T-cell (primary cell): ENCODE measurements around the gene MYPN. TPM values are rescaled to one million over a fixed set of nuclear protein-coding genes. Genes with fewer than 3 reads are reported as not detected.

ENCODE experiments used
- ATAC-seq, 4 experiments: fragments of 200-7000 bp in 3 of 4; fragments of 150-1000 bp in 1 of 4; cut with Tn5 transposase; replicated peaks in 1 of 4; 1 replicate in 3 of 4; 2 replicates in 1 of 4; pipeline ENCODE4 v1.10.0; 2021; ENCODE audit warnings: moderate library complexity in 3 of 4, mild to moderate bottlenecking in 2 of 4, moderate number of reproducible peaks in 1 of 4
- CTCF ChIA-PET, 2 donors: fragments of 300-600 bp; sonication (Branson Sonifier 250); formaldehyde crosslinking; loops; one replicate each; lab custom pipeline; 2022; ENCODE audit warnings: antibody characterized with exemption in 2 of 2; lab: Charles Lee
- POLR2A ChIA-PET, 2 donors: fragments of 300-600 bp; sonication (Branson Sonifier 250); formaldehyde crosslinking; loops; one replicate each; lab custom pipeline; 2022; ENCODE audit warnings: antibody characterized with exemption in 2 of 2; lab: Charles Lee
- DNase-seq, 35 experiments: peaks; one replicate each; pipeline versions ENCODE4 v3.0.0 to v3.0.0-alpha.2; 2013 to 2023
- H3K27ac ChIP-seq: one replicate; pipeline ENCODE4 v1.5.1; 2013; ENCODE audit warnings: low read length
- H3K27me3 ChIP-seq, 2 experiments: replicated peaks in 1 of 2; 1 replicate in 1 of 2; 2 replicates in 1 of 2; pipeline versions ENCODE4 v1.6.1 to v1.7.0; 2013; ENCODE audit warnings: low read length in 1 of 2, mixed read lengths in 1 of 2; ENCODE audit not compliant: control insufficient read depth in 2 of 2, insufficient read depth in 2 of 2; ENCODE audit errors: extremely low read depth in 1 of 2
- H3K36me3 ChIP-seq, 2 donors: 1 replicate in 1 of 2; 2 replicates in 1 of 2; pipeline versions ENCODE4 v1.6.1 to v1.7.0; 2013; ENCODE audit warnings: low read length in 1 of 2; ENCODE audit not compliant: control insufficient read depth in 2 of 2, insufficient read depth in 1 of 2; ENCODE audit errors: extremely low read depth in 1 of 2
- H3K4me1 ChIP-seq, 2 experiments: 1 replicate in 1 of 2; 2 replicates in 1 of 2; pipeline versions ENCODE4 v1.6.1 to v1.7.0; 2013; ENCODE audit warnings: low read length in 2 of 2, mixed read lengths in 1 of 2; ENCODE audit not compliant: insufficient read depth in 2 of 2, control insufficient read depth in 1 of 2; ENCODE audit errors: extremely low read depth in 1 of 2
- H3K4me3 ChIP-seq, 2 donors: 1 replicate in 1 of 2; 2 replicates in 1 of 2; pipeline versions ENCODE4 v1.5.1 to v1.7.0; 2013; ENCODE audit warnings: mild to moderate bottlenecking in 2 of 2, low read length in 1 of 2, moderate library complexity in 1 of 2; ENCODE audit not compliant: control insufficient read depth in 1 of 2; ENCODE audit errors: extremely low read depth in 1 of 2
- H3K9me3 ChIP-seq: 2 replicates; pipeline ENCODE4 v1.7.0; 2013
- H3K27ac Mint-ChIP-seq, 2 donors: one replicate each; pipeline ENCODE4 v1.8.0; 2020 to 2021; ENCODE audit warnings: mild to moderate bottlenecking in 2 of 2, mixed read lengths in 2 of 2
- H3K27me3 Mint-ChIP-seq, 2 donors: one replicate each; pipeline ENCODE4 v1.8.0; 2021 to 2022; ENCODE audit warnings: mixed read lengths in 2 of 2
- H3K36me3 Mint-ChIP-seq: one replicate; pipeline ENCODE4 v1.8.0; 2021; ENCODE audit warnings: mixed read lengths
- H3K4me1 Mint-ChIP-seq, 3 donors: one replicate each; pipeline ENCODE4 v1.8.0; 2020 to 2022; ENCODE audit warnings: mixed read lengths in 3 of 3, mild to moderate bottlenecking in 1 of 3
- H3K4me3 Mint-ChIP-seq, 3 donors: one replicate each; pipeline ENCODE4 v1.8.0; 2020 to 2022; ENCODE audit warnings: mild to moderate bottlenecking in 3 of 3, mixed read lengths in 3 of 3, moderate library complexity in 3 of 3
- H3K9me3 Mint-ChIP-seq, 3 donors: one replicate each; pipeline ENCODE4 v1.8.0; 2020 to 2022; ENCODE audit warnings: mixed read lengths in 3 of 3
- WGBS: methylation state at CpG from one replicate; pipeline ENCODE4 v1.1.5; 2013; ENCODE audit warnings: missing lambda C conversion rate; ENCODE audit not compliant: insufficient coverage; 5-methylcytosine and 5-hydroxymethylcytosine counted together
- total RNA-seq, 35 experiments: library from RNA in 6 of 35; stranded (reverse) in 6 of 35; fragments of 120-200 nt in 1 of 35; gene quantifications; one replicate each; pipeline versions ENCODE4 v1.2.1 to v1.2.4 and lab custom pipeline; 2013 to 2026

MYPN gene
- total RNA-seq, 5 donors from 2014 or later (not counting 1 experiment from before 2014, with no cell fraction given): not detected

- ChIA-PET CTCF (no interaction called here), POLR2A (no interaction called here)
- Mint-ChIP-seq H3K36me3 (no peaks in the 10 kb centered on the region), H3K27me3 (peaks cover 0 to 4% of the 10 kb centered on the region in 2 donors), H3K27ac (no peak overlapping the region), H3K4me3 (no peak overlapping the region), H3K9me3 (no peaks in the 10 kb centered on the region), H3K4me1 (no peaks in the 10 kb centered on the region)
- Histone ChIP-seq H3K27ac (no peak overlapping the region), H3K4me1 (no peaks in the 10 kb centered on the region), H3K9me3 (no peaks in the 10 kb centered on the region), H3K4me3 (no peak overlapping the region), H3K27me3 (peaks cover 0 to 2% of the 10 kb centered on the region in 2 experiments), H3K36me3 (no peaks in the 10 kb centered on the region)
- ATAC-seq (no peak), DNase-seq (no peak)
- 78% methylated on average over 2 of the region's 2 CpGs for WGBS
These were observed 24.2 kb downstream of the MYPN start for GRCh38 chr10:68133523-68133922.

- Mint-ChIP-seq H3K27me3 (peaks cover 4 to 6% of the 10 kb centered on the region in 2 donors), H3K9me3 (no peaks in the 10 kb centered on the region), H3K4me1 (no peaks in the 10 kb centered on the region), H3K4me3 (no peak overlapping the region), H3K36me3 (no peaks in the 10 kb centered on the region), H3K27ac (no peak overlapping the region)
- ChIA-PET CTCF (no interaction called here), POLR2A (no interaction called here)
- Histone ChIP-seq H3K9me3 (no peaks in the 10 kb centered on the region), H3K36me3 (no peaks in the 10 kb centered on the region), H3K27ac (no peak overlapping the region), H3K4me3 (no peak overlapping the region), H3K27me3 (peaks cover 0 to 2% of the 10 kb centered on the region in 2 experiments), H3K4me1 (no peaks in the 10 kb centered on the region)
- ATAC-seq (no peak), DNase-seq (no peak)
- WGBS: no CpG with 5 or more reads among the region's 1 CpG
These were observed 26.1 kb downstream of the MYPN start for GRCh38 chr10:68135362-68135761.

- ATAC-seq: no peak
- 90% methylated on average over 2 of the region's 8 CpGs for WGBS
- H3K27ac Mint-ChIP-seq: no peak overlapping the region
- no peaks in the 10 kb centered on the region for H3K9me3 ChIP-seq
- no peaks in the 10 kb centered on the region for H3K4me1 ChIP-seq
- H3K4me3 Mint-ChIP-seq: no peak overlapping the region
- H3K27ac ChIP-seq: no peak overlapping the region
- peaks cover 7 to 8% of the 10 kb centered on the region in 2 donors for H3K27me3 Mint-ChIP-seq
- H3K36me3 ChIP-seq: no peaks in the 10 kb centered on the region
- H3K9me3 Mint-ChIP-seq: no peaks in the 10 kb centered on the region
- peaks cover 0 to 7% of the 10 kb centered on the region in 2 experiments for H3K27me3 ChIP-seq
- no peaks in the 10 kb centered on the region for H3K4me1 Mint-ChIP-seq
- no peak for DNase-seq
- ChIA-PET POLR2A (no interaction called here), CTCF (no interaction called here)
- no peak overlapping the region for H3K4me3 ChIP-seq
- no peaks in the 10 kb centered on the region for H3K36me3 Mint-ChIP-seq
These were observed 26.9 kb downstream of the MYPN start for GRCh38 chr10:68135922-68136792.

GRCh38 chr10:68137171-68137570 is 27.9 kb downstream of the MYPN start:
- CTCF ChIA-PET: no interaction called here
- Mint-ChIP-seq H3K27me3 (peaks cover 7 to 12% of the 10 kb centered on the region in 2 donors), H3K9me3 (no peaks in the 10 kb centered on the region), H3K4me3 (no peak overlapping the region), H3K27ac (no peak overlapping the region), H3K4me1 (no peaks in the 10 kb centered on the region), H3K36me3 (no peaks in the 10 kb centered on the region)
- no peaks in the 10 kb centered on the region for H3K9me3 ChIP-seq
- POLR2A ChIA-PET: no interaction called here
- peaks cover 0 to 8% of the 10 kb centered on the region in 2 experiments for H3K27me3 ChIP-seq
- DNase-seq: no peak
- H3K4me3 ChIP-seq: no peak overlapping the region
- H3K27ac ChIP-seq: no peak overlapping the region
- no peak for ATAC-seq
- WGBS: no CpG with 5 or more reads among the region's 3 CpGs
- H3K4me1 ChIP-seq: no peaks in the 10 kb centered on the region
- no peaks in the 10 kb centered on the region for H3K36me3 ChIP-seq

- no peak overlapping the region for H3K4me3 Mint-ChIP-seq
- peaks cover 7 to 8% of the 10 kb centered on the region in 2 donors for H3K27me3 Mint-ChIP-seq
- Histone ChIP-seq H3K4me1 (no peaks in the 10 kb centered on the region), H3K27me3 (peaks cover 0 to 7% of the 10 kb centered on the region in 2 experiments), H3K4me3 (no peak overlapping the region), H3K36me3 (no peaks in the 10 kb centered on the region), H3K27ac (no peak overlapping the region), H3K9me3 (no peaks in the 10 kb centered on the region)
- no peaks in the 10 kb centered on the region for H3K9me3 Mint-ChIP-seq
- CTCF ChIA-PET: no interaction called here
- no peak overlapping the region for H3K27ac Mint-ChIP-seq
- POLR2A ChIA-PET: no interaction called here
- no peaks in the 10 kb centered on the region for H3K36me3 Mint-ChIP-seq
- ATAC-seq (no peak), DNase-seq (no peak)
- no peaks in the 10 kb centered on the region for H3K4me1 Mint-ChIP-seq
These were observed 29.2 kb downstream of the MYPN start for GRCh38 chr10:68138526-68138925.

GRCh38 chr10:68139448-68140272 is 30.4 kb downstream of the MYPN start:
- Mint-ChIP-seq H3K36me3 (no peaks in the 10 kb centered on the region), H3K27me3 (peaks cover 7 to 8% of the 10 kb centered on the region in 2 donors), H3K4me1 (no peaks in the 10 kb centered on the region), H3K9me3 (no peaks in the 10 kb centered on the region), H3K4me3 (no peak overlapping the region), H3K27ac (no peak overlapping the region)
- Histone ChIP-seq H3K36me3 (no peaks in the 10 kb centered on the region), H3K27me3 (peaks cover 0 to 5% of the 10 kb centered on the region in 2 experiments), H3K27ac (no peak overlapping the region), H3K4me3 (no peak overlapping the region), H3K4me1 (no peaks in the 10 kb centered on the region), H3K9me3 (no peaks in the 10 kb centered on the region)
- DNase-seq: no peak
- CTCF ChIA-PET: no interaction called here
- 85% methylated on average over 2 of the region's 6 CpGs for WGBS
- POLR2A ChIA-PET: no interaction called here
- no peak for ATAC-seq
